Nucleus accumbens (tissue), 56 donors: ENCODE data around the gene UBE2D2.
"Not testable (repeated sequence)": the region's sequence is repeated elsewhere in the genome, so short reads cannot be mapped to it uniquely, and the experiment has no call there.

ENCODE experiments used
- DNase-seq, 56 donors: peaks; one replicate each; lab custom pipeline; 2025; lab: John Stamatoyannopoulos, UW

Gene UBE2D2

GRCh38 chr5:139577689-139578290 lies 16.7 kb downstream of the UBE2D2 start:
- no peak for DNase-seq

GRCh38 chr5:139578325-139578724 lies 17.2 kb downstream of the UBE2D2 start:
- no peak for DNase-seq

GRCh38 chr5:139582181-139582580 lies 21.0 kb downstream of the UBE2D2 start:
- DNase-seq = not testable (repeated sequence)

- no peak for DNase-seq
These were observed 23.0 kb downstream of the UBE2D2 start for GRCh38 chr5:139584137-139584536.

GRCh38 chr5:139588116-139588515 lies 27.0 kb downstream of the UBE2D2 start:
- not testable (repeated sequence) for DNase-seq

- DNase-seq = no peak
These were observed 27.8 kb downstream of the UBE2D2 start for GRCh38 chr5:139588962-139589361.

GRCh38 chr5:139592289-139592688 lies 31.1 kb downstream of the UBE2D2 start:
- no peak for DNase-seq

GRCh38 chr5:139593076-139593475 lies 31.9 kb downstream of the UBE2D2 start:
- DNase-seq = not testable (repeated sequence)

GRCh38 chr5:139593716-139594319 lies 32.7 kb downstream of the UBE2D2 start:
- DNase-seq = no peak

- no peak for DNase-seq
These were observed 36.0 kb downstream of the UBE2D2 start for GRCh38 chr5:139597134-139597533.

- not testable (repeated sequence) for DNase-seq
These were observed 37.4 kb downstream of the UBE2D2 start for GRCh38 chr5:139598601-139598965.

- no peak for DNase-seq
These were observed 39.3 kb downstream of the UBE2D2 start for GRCh38 chr5:139600336-139600949.

- DNase-seq = no peak
These were observed 40.3 kb downstream of the UBE2D2 start for GRCh38 chr5:139601429-139601828.

GRCh38 chr5:139601948-139602347 lies 40.8 kb downstream of the UBE2D2 start:
- DNase-seq = not testable (repeated sequence)

GRCh38 chr5:139605887-139606286 lies 44.7 kb downstream of the UBE2D2 start:
- DNase-seq = no peak

GRCh38 chr5:139611703-139612584 lies 50.8 kb downstream of the UBE2D2 start:
- no peak for DNase-seq

GRCh38 chr5:139619861-139620260 lies 58.7 kb downstream of the UBE2D2 start:
- no peak for DNase-seq

GRCh38 chr5:139625398-139625797 lies 64.3 kb downstream of the UBE2D2 start:
- not testable (repeated sequence) for DNase-seq

GRCh38 chr5:139630855-139631254 lies 69.7 kb downstream of the UBE2D2 start:
- no peak for DNase-seq

- no peak for DNase-seq
These were observed 70.5 kb downstream of the UBE2D2 start for GRCh38 chr5:139631520-139632165.
